Left renal pelvis (tissue), 4 donors: ENCODE data around the gene C1orf52. TPM values are rescaled to one million over a fixed set of nuclear protein-coding genes. Genes with fewer than 3 reads are reported as not detected.

ENCODE experiments used
- DNase-seq, 4 donors: peaks; one replicate each; pipeline ENCODE4 v3.0.0-alpha.2; 2013; ENCODE audit warnings: low read depth in 4 of 4, low spot score in 3 of 4
- polyA plus RNA-seq, 4 donors: library from polyadenylated mRNA; unstranded; fragments of 120-200 nt; gene quantifications; one replicate each; pipeline ENCODE4 v1.2.1, GENCODE V29; 2013; ENCODE audit not compliant: insufficient read length in 4 of 4

Gene C1orf52
- polyA plus RNA-seq, result 10 to 100 TPM; 40.3 to 45.4 (median 41.9) TPM

DNA sequence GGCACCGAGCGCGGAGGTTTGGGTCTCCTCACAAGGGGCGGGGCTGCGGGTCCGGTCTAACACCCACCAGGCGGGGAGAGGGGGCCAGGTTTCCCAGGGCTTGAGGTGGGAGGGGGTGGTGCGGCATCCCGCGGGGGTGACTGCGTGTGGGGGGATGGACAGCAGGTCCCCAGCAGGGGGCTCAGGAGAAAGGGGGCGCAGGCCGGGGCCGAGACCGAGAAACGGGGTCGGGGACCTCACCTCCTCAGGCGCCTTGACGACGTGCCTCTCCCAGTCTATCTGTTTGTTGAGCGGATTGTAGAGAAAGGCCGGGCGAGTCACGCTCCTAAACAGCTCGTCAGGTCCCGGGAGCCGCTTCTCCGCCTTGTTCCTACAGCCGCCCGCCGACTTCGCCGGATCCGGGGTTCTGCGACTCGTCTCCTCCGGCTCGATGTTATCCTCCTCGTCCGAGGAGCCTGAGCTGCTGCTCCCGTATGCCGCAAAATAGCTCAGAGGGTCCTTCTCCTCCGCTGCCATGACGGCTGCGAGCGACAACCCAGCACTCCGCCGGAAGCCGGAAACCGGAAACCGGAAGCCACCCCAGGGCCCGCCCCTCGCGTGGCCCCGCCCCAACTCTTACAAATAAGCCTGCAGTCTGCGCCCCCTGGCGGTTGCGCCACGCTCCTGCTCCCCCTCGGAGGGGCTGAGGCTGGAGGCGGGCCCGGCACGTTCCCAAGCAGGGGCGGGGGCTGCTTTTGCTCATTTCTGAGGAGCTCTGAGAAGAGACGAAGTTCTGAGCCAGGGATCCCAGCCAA is at the start of gene C1orf52:
Gene C1orf52, minus strand, starts transcription at position 545 of the 794 bp plus-strand sequence. Its CDS starts 29 bp downstream, at position 516.
- peak; percentile 84 to 90 (median 89) for DNase-seq

DNA sequence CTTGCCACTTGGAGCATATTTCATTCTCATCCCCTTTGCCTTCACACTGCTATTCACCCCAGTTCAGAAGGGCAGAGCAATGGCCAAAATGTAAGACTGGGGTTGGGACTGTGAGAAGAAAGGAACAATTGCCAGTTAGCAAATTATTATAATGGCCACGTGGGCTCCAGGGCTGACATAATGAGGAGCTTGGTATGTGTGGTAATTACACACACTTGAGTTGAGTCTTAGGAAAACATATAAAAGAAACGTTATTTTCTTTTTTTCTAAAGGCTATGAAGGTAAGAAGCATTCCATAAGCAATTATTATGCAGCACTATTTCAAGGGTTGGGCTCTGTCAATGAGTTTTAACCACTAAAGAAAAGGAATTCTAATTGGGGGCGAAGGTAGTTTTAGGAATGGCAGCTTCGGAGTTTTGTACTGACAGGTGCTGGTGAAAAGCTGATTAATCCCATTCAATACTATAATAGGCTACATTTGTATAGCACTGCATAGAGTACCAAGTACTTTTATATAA is 49.4 kb upstream of the C1orf52 start:
- no peak for DNase-seq

DNA sequence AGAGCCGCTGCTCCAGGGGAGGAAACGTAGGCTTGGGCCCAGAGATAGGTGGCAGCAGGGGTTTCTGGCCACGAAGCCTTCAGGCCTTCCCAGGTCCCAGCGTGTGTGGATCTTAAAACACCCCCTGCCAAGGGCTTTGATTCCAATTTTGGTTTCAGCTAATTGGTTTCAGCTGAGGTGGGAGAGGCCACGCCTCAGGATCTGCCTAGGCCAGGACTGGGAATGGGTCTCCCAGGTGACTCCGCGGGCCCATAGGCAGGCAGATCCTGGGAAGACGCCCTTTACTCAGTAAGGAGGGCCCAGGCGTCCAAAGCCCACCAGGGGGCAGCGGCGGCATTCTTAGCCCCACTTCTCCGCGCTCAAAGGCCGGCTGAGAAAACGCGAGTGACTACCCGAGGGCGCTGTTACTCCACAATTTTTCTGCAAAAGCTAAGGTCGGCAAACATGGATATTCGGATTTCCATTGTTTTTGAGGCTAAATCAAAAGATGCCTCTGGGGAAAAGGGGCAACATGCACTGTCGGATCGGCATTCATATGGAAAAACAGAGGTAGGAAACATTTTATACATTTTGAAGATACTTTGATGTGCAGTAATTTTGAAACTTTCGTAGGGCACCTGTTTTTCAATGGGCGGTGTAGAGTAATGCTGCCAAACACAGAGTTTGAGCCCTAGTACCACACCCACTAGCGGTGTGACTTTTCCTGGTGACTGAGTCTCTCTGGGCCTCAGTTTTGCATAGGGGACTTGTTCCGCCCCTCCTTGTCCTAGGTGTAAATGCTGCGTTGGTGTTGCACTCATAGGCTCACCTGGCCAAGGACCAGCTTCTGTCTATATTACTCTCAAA is 48.7 kb upstream of the C1orf52 start:
- DNase-seq, result peak; percentile 60 to 75 (median 69)

DNA sequence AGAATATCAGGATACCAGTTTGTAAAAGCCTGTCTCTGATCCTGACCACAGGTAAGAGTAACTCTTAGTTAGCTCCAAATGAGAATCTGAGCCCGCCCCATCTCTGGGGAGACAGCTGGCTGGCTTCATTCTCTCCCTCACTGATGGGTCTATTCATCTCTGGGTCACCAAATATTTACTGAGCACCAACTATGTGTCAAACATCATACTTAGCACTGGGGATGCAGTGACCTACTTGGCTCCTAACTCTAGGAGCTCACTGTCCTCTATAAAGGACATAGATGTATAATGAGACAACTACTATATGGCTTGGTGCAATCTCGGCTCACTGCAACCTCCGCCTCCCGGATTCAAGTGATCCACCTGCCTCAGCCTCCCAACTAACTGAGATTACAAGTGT is 46.8 kb upstream of the C1orf52 start:
- DNase-seq, result no peak

GRCh38 chr1:85303440-85304162 is 44.1 kb upstream of the C1orf52 start:
- no peak for DNase-seq

DNA sequence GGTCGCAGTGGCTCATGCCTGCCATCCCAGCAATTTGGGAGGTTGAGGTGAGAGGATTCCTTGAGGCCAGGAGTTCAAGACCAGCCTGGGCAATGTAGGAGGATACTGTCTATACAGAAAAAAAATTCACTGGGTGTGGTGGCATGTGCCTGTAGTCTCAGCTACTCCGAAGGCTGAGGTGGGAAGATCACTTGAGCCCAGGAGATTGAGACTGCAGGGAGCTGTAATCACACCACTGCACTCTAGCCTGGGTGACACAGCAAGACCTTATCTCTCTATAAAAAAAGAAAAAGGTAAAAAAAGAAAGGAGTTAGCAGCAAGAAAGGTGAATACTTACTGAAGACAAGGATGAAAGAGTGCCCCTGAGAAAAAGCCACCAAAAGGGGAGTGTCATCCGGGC is 40.7 kb upstream of the C1orf52 start:
- DNase-seq, result no peak

DNA sequence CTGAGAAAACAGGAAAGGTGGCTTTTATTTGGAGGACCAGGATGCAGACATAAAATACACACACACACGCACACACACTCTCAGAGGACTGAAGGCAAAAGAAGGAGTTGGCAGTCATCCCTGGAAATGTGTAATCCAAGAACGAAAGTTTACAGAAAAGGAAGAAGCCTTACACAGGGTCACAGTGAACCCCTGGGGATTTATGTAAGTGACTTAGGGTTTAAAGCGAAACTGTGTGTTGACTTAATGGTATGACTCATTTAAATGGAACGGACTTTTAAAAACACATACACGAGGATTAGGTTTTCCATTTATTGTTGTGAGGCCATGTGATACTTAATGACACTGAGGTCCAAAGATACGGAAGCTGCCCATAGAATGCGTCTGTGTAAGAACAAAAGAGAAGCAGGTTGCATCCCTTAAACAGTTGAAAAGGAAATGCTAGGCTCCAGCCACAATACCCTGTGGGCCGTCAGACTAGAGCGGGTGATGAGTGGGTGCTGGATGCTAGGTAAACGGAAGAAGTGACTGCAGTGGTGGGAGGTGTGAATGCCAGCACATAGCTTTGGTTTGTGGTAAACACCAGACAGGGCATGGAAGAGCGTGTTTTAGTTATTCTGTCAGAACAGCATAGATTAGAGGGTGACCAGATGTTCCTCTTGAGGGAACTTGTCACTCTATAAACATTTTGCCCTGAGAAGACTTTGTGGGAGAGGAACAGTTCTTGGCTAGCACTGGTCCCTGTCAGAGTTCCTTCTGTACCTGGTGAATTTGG is 38.6 kb upstream of the C1orf52 start:
- peak in 3 of 4 donors; percentile 63 to 73 (median 73) for DNase-seq

DNA sequence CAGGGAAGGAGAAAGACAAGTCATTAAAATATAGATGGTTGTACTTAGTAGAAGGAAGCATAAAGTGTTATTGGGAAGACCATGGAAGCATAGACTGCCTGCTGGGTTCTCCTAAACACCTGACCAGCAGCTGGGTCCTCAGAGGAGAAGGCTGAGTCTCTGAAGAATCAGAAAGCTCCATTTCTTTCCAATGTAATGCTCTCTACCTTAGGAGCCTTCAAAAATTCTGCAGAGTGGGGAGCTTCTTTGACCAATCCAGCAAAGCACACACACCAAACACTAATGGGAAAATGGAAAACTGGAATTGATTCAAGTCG is 38.0 kb upstream of the C1orf52 start:
- no peak for DNase-seq

DNA sequence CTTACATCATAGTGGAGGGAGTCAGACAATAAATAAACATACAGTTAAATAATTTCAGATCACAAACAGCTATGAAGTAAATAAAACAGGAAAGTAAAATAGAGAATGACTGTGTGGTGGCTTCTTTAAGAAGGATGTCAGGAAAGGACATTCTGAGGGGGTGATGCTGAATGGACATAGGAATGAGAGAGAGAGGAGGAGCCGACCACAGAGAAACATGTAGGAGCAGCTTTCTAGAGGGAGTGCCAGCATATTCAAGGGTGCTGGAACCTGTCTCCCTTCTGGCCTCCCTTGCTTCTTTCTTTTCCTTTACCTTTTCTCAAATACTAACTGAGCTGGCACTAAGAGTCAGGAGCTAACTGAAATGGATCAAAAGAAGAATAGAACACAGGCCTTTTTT is 37.5 kb upstream of the C1orf52 start:
- DNase-seq, result no peak

GRCh38 chr1:85295654-85296053 is 36.2 kb upstream of the C1orf52 start:
- DNase-seq, result no peak

- DNase-seq, result no peak
Observed at GRCh38 chr1:85295006-85295431, 35.6 kb upstream of the C1orf52 start.

- no peak for DNase-seq
Observed at GRCh38 chr1:85290826-85291225, 31.4 kb upstream of the C1orf52 start.

GRCh38 chr1:85289848-85290335 is 30.4 kb upstream of the C1orf52 start:
- DNase-seq, result no peak

DNA sequence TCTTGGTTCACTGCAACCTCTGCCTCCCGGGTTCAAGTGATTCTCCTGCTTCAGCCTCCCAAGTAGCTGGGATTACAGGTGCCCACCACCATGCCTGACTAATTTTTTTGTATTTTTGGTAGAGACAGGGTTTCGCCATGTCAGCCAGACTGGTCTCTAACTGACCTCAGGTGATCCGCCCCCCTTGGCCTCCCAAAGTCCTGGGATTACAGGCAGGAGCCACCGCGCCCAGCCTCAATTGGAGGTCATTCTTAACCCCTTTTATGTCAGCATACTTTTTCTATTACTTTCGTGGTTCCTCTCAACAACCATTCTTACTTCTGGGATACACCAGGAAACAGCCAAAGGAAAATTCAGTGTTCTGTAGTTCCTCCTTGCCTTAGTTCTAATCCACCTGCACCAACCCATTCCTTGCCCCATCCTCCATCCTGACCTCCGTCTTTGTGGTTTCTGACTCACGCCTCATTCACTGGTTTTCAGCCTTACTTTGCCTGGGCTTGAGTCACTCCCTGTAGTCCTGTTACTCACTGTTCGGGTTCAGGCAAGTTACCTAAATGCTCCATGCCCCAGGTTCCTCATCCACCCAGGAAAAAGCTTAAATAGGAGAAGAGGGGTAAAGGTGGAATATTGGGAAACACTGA is 29.9 kb upstream of the C1orf52 start:
- DNase-seq, result no peak

DNA sequence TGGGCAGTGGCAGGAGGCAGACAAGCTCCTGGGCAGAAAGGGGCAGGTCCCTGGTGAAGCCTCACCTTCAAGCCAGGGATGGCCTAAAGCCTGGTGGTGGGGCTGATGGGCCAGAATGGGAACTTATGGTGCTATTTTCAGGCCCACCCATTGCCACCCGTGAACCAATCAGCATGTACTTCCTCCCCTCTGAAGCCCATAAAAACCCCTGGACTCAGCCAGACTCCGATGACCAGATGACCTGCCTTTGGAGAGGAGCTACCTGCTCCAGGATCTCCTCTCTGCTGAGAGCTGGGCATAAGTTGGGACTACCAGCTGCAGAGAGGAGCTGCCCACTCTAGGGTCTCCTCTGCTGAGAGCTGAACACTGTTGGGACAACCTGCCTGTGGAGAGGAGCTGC is 24.7 kb upstream of the C1orf52 start:
- DNase-seq, result no peak

DNA sequence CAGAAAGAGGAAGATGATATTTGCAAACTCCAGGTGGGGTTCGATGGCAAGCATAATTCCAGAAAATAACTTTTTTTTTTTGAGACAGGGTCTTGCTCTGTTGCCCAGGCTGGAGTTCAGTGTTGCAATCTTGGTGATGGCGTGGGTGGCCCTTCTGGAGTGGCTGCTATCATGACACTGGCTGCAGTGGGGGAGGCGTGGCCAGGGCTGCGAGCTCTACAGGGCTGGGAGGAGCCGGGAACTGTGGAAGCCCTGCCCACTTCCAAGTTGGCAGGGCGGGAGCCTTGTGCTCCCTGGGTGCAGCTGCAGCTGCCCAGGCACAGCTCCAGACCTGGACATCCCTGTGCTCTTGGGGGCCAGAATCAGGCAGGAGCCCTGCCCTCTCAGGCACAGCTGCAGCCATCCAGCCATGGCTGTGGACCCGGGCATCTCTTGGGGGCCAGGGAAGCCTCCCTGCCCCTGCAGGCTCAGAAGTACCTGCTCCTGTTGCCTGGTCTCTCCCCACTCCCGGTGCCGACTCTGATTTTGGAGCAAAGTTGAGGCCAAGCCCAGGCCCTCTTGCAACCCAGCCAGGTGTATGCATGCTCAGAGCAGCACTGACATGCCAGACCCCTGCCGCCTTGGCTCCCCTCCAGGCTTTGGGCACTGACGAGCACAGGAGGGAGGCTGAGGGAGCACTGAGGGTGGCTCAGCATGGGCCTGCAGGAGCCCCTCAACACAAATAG is 24.2 kb upstream of the C1orf52 start:
- DNase-seq, result no peak

DNA sequence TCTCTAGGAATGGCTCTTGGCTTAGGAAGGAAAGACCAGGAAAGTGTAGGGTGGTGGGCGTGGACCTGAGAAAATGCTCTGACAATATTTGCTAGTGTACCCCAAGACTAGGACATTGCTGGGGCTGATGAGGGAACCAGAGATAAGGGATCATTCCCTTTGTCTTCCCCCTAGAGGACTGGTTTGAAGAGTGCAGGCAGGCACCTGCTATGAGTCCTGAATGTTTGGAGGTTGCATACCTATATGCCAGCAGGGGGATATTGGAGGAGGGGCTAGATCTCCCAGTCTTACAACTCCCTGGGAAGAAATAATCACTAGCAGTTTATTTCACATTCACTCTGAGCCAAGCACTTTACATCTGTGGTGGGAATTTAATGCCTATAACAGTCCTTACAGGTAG is 23.0 kb upstream of the C1orf52 start:
- no peak for DNase-seq

DNA sequence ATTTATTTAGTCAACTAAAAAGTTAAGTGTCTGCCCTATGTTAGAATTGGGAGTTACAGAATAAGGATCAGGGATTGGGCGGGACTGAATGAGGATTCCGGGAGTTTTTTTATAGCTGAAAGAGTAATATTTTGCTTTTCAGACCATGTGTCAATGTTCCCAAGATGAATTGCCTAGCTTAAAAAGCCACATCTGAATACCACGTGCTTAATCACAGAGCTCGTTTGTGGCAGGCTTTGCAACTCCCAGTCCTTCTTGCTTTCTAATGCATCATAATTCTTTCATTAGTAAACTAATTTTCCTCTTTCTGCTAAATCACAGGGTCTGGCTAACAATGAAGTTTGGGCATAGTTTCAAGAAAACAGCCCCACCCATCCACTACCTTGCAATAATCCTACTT is 21.2 kb upstream of the C1orf52 start:
- no peak for DNase-seq
